ENCODE data around the gene TOX2. TPM values are rescaled to one million over a fixed set of nuclear protein-coding genes. Genes with fewer than 3 reads are reported as not detected.

The TOX2 gene
- total and polyA plus RNA-seq, 2 of the 8 experiments (the other 6 are each of a cell fraction or from before 2014, with no cell fraction given) = 1.8 to 3.4 TPM

GRCh38 chr20:44071057-44071456 lies 156.4 kb downstream of the TOX2 start:
- Histone ChIP-seq H2BK120ac (replicated peaks; ENCODE audit: low read depth, low read length) (no peak overlapping the region), H3K18ac (ENCODE audit: extremely low read depth, low read length) (no peak overlapping the region), H3K36me3 (ENCODE audit: control insufficient read depth in 2 of 4, insufficient read depth in 4 of 4, low read length in 3 of 4) (no peaks in the 10 kb centered on the region), H3K27ac (ENCODE audit: low read depth, low read length) (no peak overlapping the region), H3K4me2 (ENCODE audit: insufficient read depth in 1 of 2, low read depth in 2 of 2, low read length in 2 of 2) (no peak overlapping the region), H4K91ac (replicated peaks; ENCODE audit: insufficient read length, low read length) (no peak overlapping the region), H3K23ac (ENCODE audit: insufficient read length) (no peak overlapping the region), H4K5ac (ENCODE audit: insufficient read length, low read depth, low read length) (no peak overlapping the region), H3K56ac (replicated peaks; ENCODE audit: insufficient read length, low read depth, low read length) (no peak overlapping the region), H2AK5ac (ENCODE audit: low read depth, low read length) (no peak overlapping the region), H3K14ac (ENCODE audit: insufficient read length) (no peak overlapping the region), H2BK12ac (ENCODE audit: low read depth, low read length) (no peak overlapping the region), H2BK20ac (ENCODE audit: low read length) (no peak overlapping the region), H3K27me3 (replicated peaks in 1 of 4; ENCODE audit: control insufficient read depth in 3 of 4, extremely low read depth in 1 of 4, insufficient read depth in 3 of 4, low read length in 3 of 4) (no peaks in the 10 kb centered on the region), H2BK5ac (ENCODE audit: low read depth, low read length) (no peak overlapping the region), H3K9me3 (ENCODE audit: insufficient read depth in 2 of 2, low read depth in 1 of 2, low read length in 1 of 2) (no peaks in the 10 kb centered on the region), H4K8ac (ENCODE audit: extremely low read depth, insufficient read depth, low read length) (no peak overlapping the region), H2BK15ac (ENCODE audit: low read length) (no peak overlapping the region), H4K20me1 (replicated peaks in 1 of 2; ENCODE audit: control insufficient read depth in 1 of 2, insufficient read depth in 2 of 2, low read length in 2 of 2) (no peaks in the 10 kb centered on the region), H3K9ac (replicated peaks in 1 of 4; ENCODE audit: extremely low read depth in 1 of 4, low read depth in 3 of 4, low read length in 3 of 4) (no peak overlapping the region), H3K23me2 (ENCODE audit: low read depth, low read length) (no peaks in the 10 kb centered on the region), H3K4me1 (replicated peaks in 1 of 4; ENCODE audit: control insufficient read depth in 3 of 4, insufficient read depth in 4 of 4, low read length in 3 of 4) (peaks cover 0 to 7% (median 1%) of the 10 kb centered on the region in 4 experiments; a peak in 3 of 7 replicates), H3K4ac (replicated peaks; ENCODE audit: insufficient read length, low read depth, low read length) (no peak overlapping the region), H3K79me1 (ENCODE audit: low read depth, low read length) (no peaks in the 10 kb centered on the region), H2AFZ (ENCODE audit: low read length) (no peak overlapping the region), H3K79me2 (ENCODE audit: control insufficient read depth in 1 of 2, insufficient read depth in 2 of 2, low read length in 2 of 2) (no peaks in the 10 kb centered on the region), H3K4me3 (ENCODE audit: extremely low read depth in 1 of 4, insufficient read depth in 2 of 4, low read depth in 3 of 4, low read length in 4 of 4) (no peak overlapping the region)
- FAIRE-seq (no peak), DNase-seq (ENCODE audit: low read depth in 1 of 2, low spot score in 2 of 2) (peak in 1 of 2 experiments; percentile 19)
- whole genome bisulfite sequencing, 2 experiments (ENCODE audit: extremely low coverage in 1 of 2, insufficient coverage in 1 of 2, insufficient read length in 1 of 2, insufficient replicate concordance in 2 of 2, low coverage in 1 of 2, low lambda C conversion rate in 2 of 2, missing lambda C conversion rate in 1 of 2) = 91% methylated on average over 10 of the region's 10 CpGs; no CpG with 5 or more reads in 1 of the 2 experiments
- ChIA-PET CTCF (ENCODE audit: partially characterized antibody) (interaction anchor here (0.9 to 3.0 kb wide), 7 partner anchors 10 to 231 kb away, joined by 3 to 19 read pairs (median 3); no protein-coding TSS in a partner anchor), POLR2A (ENCODE audit: partially characterized antibody) (no interaction called here)
- TF ChIP-seq YY1 (IDR thresholded peaks at IDR 0.05; ENCODE audit: low read depth, low read length) = no peak
- TF ChIP-seq EZH2 (IDR thresholded peaks at IDR 0.05; ENCODE audit: low read depth, low read length, severe bottlenecking) = no peak
- no peak for TF ChIP-seq GTF2F1 (IDR thresholded peaks at IDR 0.05; ENCODE audit: borderline replicate concordance, low read depth, low read length)
- no peak for TF ChIP-seq JUND (IDR thresholded peaks at IDR 0.05; ENCODE audit: low read length)
- TF ChIP-seq ZNF274 (IDR thresholded peaks at IDR 0.05; ENCODE audit: borderline replicate concordance, extremely low read depth, low read length) = no peak
- TF ChIP-seq SP2 (IDR thresholded peaks at IDR 0.05; ENCODE audit: low read length) = no peak
- no peak for TF ChIP-seq PHF8 (conservative IDR thresholded peaks at IDR 0.05; ENCODE audit: low read depth, low read length)
- no peak for TF ChIP-seq CEBPB (IDR thresholded peaks at IDR 0.05; ENCODE audit: low read depth, low read length)
- TF ChIP-seq BCL11A (IDR thresholded peaks at IDR 0.05; ENCODE audit: low read depth in 2 of 2, low read length in 2 of 2) = no peak
- no peak for TF ChIP-seq POU5F1 (IDR thresholded peaks at IDR 0.05; ENCODE audit: low read depth, low read length)
- TF ChIP-seq SIN3A (conservative IDR thresholded peaks at IDR 0.05 in 1 of 2, IDR thresholded peaks at IDR 0.05 in 1 of 2; ENCODE audit: low read depth in 1 of 2, low read length in 2 of 2) = no peak
- TF ChIP-seq SP1 (IDR thresholded peaks at IDR 0.05; ENCODE audit: low read depth, low read length) = no peak
- TF ChIP-seq BRCA1 (IDR thresholded peaks at IDR 0.05; ENCODE audit: low read depth, low read length) = no peak
- TF ChIP-seq TCF12 (IDR thresholded peaks at IDR 0.05; ENCODE audit: low read depth, low read length) = no peak
- no peak for TF ChIP-seq NANOG (IDR thresholded peaks at IDR 0.05; ENCODE audit: insufficient read depth, low read depth, low read length, poor library complexity, severe bottlenecking)
- TF ChIP-seq JUN (IDR thresholded peaks at IDR 0.05; ENCODE audit: low read depth, low read length) = no peak

All from H1 (cell line).